Suprapubic skin (tissue), 4 donors: ENCODE data around the gene MYOC. TPM values are rescaled to one million over a fixed set of nuclear protein-coding genes. Genes with fewer than 3 reads are reported as not detected.

Experiments used
- DNase-seq, 2 donors: peaks; one replicate each; pipeline ENCODE4 v3.0.0-alpha.2; 2019; ENCODE audit warnings: low spot score in 2 of 2
- H3K27ac ChIP-seq: fragments of 200-600 bp; sonication (generic); one replicate; pipeline ENCODE4 v1.5.1; 2019
- H3K27me3 ChIP-seq: fragments of 200-600 bp; sonication (generic); one replicate; pipeline ENCODE4 v1.5.1; 2019
- H3K36me3 ChIP-seq: fragments of 200-600 bp; sonication (generic); one replicate; pipeline ENCODE4 v1.5.1; 2019
- H3K4me1 ChIP-seq: fragments of 200-600 bp; sonication (generic); one replicate; pipeline ENCODE4 v1.5.1; 2019
- H3K4me3 ChIP-seq: fragments of 200-600 bp; sonication (generic); one replicate; pipeline ENCODE4 v1.5.1; 2019; ENCODE audit warnings: mild to moderate bottlenecking
- H3K9me3 ChIP-seq: fragments of 200-600 bp; sonication (generic); one replicate; pipeline ENCODE4 v1.5.1; 2019
- EP300 ChIP-seq: sonication (generic); formaldehyde crosslinking; IDR thresholded peaks from one replicate; pipeline ENCODE4 v1.6.1; 2017; ENCODE audit warnings: antibody characterized with exemption
- POLR2A ChIP-seq, 2 donors: fragments of 450-650 bp; IDR thresholded peaks; one replicate each; pipeline ENCODE4 v1.6.1; 2017; ENCODE audit warnings: antibody characterized with exemption in 2 of 2, mild to moderate bottlenecking in 2 of 2, moderate library complexity in 2 of 2
- POLR2AphosphoS5 ChIP-seq, 3 donors: sonication (generic); formaldehyde crosslinking; IDR thresholded peaks; one replicate each; pipeline ENCODE4 v1.6.1; 2017; ENCODE audit warnings: antibody characterized with exemption in 3 of 3
- WGBS: methylation state at CpG from one replicate; pipeline ENCODE4 v1.1.5; 2018; 5-methylcytosine and 5-hydroxymethylcytosine counted together
- total RNA-seq, 4 donors: library from RNA; depleted of rRNA; stranded (reverse); fragments of >200 nt; gene quantifications; one replicate each; pipeline ENCODE4 v1.1.0, GENCODE V29; 2016
- TF ChIP-seq, protein P1 (sequence below), 2 donors: fragments of 200-600 bp in 1 of 2; fragments of 450-650 bp in 1 of 2; sonication (generic) in 1 of 2; IDR thresholded peaks; one replicate each; pipeline ENCODE4 v1.5.1; 2016 to 2019; ENCODE audit warnings: antibody characterized with exemption in 2 of 2, mild to moderate bottlenecking in 1 of 2, moderate library complexity in 1 of 2

MYOC gene
- total RNA-seq, 4 donors from 2014 or later = 0.34 to 3.1 (median 1.2) TPM

DNA sequence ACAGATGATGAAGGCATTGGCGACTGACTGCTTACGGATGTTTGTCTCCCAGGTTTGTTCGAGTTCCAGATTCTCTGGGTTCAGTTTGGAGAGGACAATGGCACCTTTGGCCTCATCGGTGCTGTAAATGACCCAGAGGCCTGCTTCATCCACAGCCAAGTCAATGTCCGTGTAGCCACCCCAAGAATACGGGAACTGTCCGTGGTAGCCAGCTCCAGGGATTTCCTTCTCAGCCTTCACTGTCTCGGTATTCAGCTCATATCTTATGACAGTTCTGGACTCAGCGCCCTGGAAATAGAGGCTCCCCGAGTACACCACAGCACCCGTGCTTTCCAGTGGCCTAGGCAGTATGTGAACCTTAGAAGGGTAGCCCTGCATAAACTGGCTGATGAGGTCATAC, 16.3 kb downstream of the MYOC start:
- TF ChIP-seq, protein P1, sequence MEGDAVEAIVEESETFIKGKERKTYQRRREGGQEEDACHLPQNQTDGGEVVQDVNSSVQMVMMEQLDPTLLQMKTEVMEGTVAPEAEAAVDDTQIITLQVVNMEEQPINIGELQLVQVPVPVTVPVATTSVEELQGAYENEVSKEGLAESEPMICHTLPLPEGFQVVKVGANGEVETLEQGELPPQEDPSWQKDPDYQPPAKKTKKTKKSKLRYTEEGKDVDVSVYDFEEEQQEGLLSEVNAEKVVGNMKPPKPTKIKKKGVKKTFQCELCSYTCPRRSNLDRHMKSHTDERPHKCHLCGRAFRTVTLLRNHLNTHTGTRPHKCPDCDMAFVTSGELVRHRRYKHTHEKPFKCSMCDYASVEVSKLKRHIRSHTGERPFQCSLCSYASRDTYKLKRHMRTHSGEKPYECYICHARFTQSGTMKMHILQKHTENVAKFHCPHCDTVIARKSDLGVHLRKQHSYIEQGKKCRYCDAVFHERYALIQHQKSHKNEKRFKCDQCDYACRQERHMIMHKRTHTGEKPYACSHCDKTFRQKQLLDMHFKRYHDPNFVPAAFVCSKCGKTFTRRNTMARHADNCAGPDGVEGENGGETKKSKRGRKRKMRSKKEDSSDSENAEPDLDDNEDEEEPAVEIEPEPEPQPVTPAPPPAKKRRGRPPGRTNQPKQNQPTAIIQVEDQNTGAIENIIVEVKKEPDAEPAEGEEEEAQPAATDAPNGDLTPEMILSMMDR (IDR thresholded peaks at IDR 0.05) = no peak
- no peak for TF ChIP-seq POLR2A (IDR thresholded peaks at IDR 0.05)
- TF ChIP-seq POLR2AphosphoS5 (IDR thresholded peaks at IDR 0.05) = no peak
- TF ChIP-seq EP300 = no peak
- Histone ChIP-seq H3K36me3 (no peaks in the 10 kb centered on the region), H3K4me1 (no peaks in the 10 kb centered on the region), H3K27me3 (no peaks in the 10 kb centered on the region), H3K4me3 (no peak overlapping the region), H3K9me3 (no peaks in the 10 kb centered on the region), H3K27ac (no peak overlapping the region)
- WGBS = 82% methylated on average over 9 of the region's 11 CpGs
- DNase-seq = no peak

DNA sequence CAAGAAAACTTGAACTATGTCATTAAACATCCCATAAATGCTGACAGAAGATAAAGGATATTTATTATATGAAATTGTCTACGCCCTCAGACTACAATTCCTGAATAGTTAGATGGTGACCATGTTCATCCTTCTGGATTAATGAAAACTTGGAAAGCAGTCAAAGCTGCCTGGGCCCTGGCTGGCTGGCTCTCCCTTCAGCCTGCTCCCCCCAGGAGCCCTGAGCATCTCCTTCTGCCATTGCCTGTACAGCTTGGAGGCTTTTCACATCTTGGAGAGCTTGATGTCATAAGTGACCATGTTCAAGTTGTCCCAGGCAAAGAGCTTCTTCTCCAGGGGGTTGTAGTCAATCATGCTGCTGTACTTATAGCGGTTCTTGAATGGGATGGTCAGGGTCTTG, 16.8 kb downstream of the MYOC start:
- 96% methylated on average over 2 of the region's 2 CpGs for WGBS
- Histone ChIP-seq H3K27me3 (no peaks in the 10 kb centered on the region), H3K4me1 (no peaks in the 10 kb centered on the region), H3K36me3 (no peaks in the 10 kb centered on the region), H3K9me3 (no peaks in the 10 kb centered on the region), H3K27ac (no peak overlapping the region), H3K4me3 (no peak overlapping the region)
- DNase-seq = no peak
- TF ChIP-seq EP300 (no peak), POLR2A (IDR thresholded peaks at IDR 0.05) (no peak), POLR2AphosphoS5 (IDR thresholded peaks at IDR 0.05) (no peak)
- TF ChIP-seq, protein P1 (IDR thresholded peaks at IDR 0.05) = no peak

DNA sequence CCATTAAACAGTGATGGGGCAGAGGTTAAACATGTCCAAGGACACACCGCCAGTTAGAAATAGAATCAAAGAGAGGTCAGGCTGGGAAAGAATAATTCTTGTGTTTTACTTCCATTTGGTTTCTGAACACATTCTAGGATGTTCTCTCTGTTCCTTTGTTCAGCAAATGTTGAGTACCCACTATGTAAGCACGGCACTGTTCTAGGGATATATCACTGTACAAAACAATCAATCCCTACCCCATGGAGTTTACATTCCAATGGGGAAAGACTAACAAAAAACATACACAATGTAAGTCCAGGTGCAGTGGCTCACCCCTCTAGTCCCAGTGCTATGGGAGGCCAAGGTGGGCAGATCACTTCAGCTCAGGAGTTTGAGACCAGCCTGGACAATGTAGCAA, 24.3 kb downstream of the MYOC start:
- WGBS = 89% methylated on average over 2 of the region's 2 CpGs
- no peak overlapping the region for H3K27ac ChIP-seq
- TF ChIP-seq POLR2AphosphoS5 (IDR thresholded peaks at IDR 0.05) = no peak
- TF ChIP-seq EP300 = no peak
- TF ChIP-seq POLR2A (IDR thresholded peaks at IDR 0.05) = no peak
- TF ChIP-seq, protein P1 (IDR thresholded peaks at IDR 0.05) = no peak

DNA sequence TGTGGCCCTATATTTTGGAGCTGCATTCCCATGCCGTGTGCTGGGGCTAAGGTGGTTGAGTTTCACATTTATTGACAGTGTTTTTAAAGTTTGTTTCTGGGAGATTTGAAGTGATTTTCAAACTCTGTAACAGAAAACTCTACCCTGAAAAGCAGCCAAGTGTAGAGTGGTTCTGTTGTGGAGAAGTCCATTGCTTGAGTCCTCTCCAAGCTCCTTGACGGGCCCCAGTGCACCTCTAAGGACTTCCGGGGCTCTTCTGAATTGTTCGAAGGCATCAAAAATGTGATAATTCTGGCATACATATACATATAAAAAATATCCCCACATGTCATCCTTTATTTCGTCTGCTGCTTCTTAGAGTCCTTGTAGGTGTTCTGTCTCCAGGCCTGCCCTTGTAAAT, 25.5 kb downstream of the MYOC start:
- no peak for DNase-seq
- no peaks in the 10 kb centered on the region for H3K27me3 ChIP-seq
- TF ChIP-seq EP300 = no peak
- TF ChIP-seq POLR2A (IDR thresholded peaks at IDR 0.05) = no peak
- no peak for TF ChIP-seq POLR2AphosphoS5 (IDR thresholded peaks at IDR 0.05)
- TF ChIP-seq, protein P1 (IDR thresholded peaks at IDR 0.05) = no peak
- 89% methylated on average over 5 of the region's 5 CpGs for WGBS
- no peaks in the 10 kb centered on the region for H3K9me3 ChIP-seq
- H3K4me1 ChIP-seq = no peaks in the 10 kb centered on the region
- no peak overlapping the region for H3K27ac ChIP-seq
- H3K4me3 ChIP-seq = no peak overlapping the region
- no peaks in the 10 kb centered on the region for H3K36me3 ChIP-seq

More for the DNA sequence above, 24.3 kb downstream of the MYOC start:
- no peak for DNase-seq
- H3K4me3 ChIP-seq = no peak overlapping the region
- H3K4me1 ChIP-seq = no peaks in the 10 kb centered on the region
- H3K27me3 ChIP-seq = no peaks in the 10 kb centered on the region
- H3K9me3 ChIP-seq = no peaks in the 10 kb centered on the region
- H3K36me3 ChIP-seq = no peaks in the 10 kb centered on the region

DNA sequence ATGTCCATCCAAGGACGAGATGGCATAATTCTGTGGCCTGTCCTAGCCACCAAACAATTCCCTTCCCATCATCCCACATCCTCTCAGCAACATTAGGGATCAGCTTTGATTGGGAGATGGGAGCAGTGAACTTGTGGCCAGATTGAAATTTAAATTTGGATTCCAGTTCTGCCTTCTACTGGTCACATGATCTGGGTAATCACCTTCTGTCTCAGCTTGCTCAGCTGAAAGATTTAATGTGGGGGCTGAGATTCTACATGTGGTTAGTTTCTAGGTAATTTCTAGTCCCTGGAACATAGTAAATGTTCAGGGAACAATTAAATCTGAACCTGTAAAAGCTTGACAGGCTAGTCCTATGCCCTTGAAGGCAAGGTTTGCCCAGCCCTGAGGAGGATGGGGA, 27.3 kb downstream of the MYOC start:
- Histone ChIP-seq H3K36me3 (no peaks in the 10 kb centered on the region), H3K9me3 (no peaks in the 10 kb centered on the region), H3K27ac (no peak overlapping the region), H3K27me3 (no peaks in the 10 kb centered on the region), H3K4me1 (no peaks in the 10 kb centered on the region), H3K4me3 (no peak overlapping the region)
- 67% methylated on average over 1 of the region's 1 CpG for WGBS
- TF ChIP-seq, protein P1 (IDR thresholded peaks at IDR 0.05) = no peak
- no peak for DNase-seq
